SU-DHL-6 (cell line): ENCODE data around the gene GATC.

Experiments used
- H2AFZ ChIP-seq: fragments of 200-600 bp; sonication (generic); 2 replicates; pipeline ENCODE4 v1.6.1; 2014; ENCODE audit warnings: low read depth, mild to moderate bottlenecking, moderate library complexity, mixed read lengths, antibody characterized with exemption, low read length; ENCODE audit not compliant: severe bottlenecking
- H3F3A ChIP-seq: fragments of 200-600 bp; shearing (Covaris generic); 2 replicates; pipeline ENCODE4 v1.6.0; 2016; ENCODE audit warnings: antibody characterized with exemption, mild to moderate bottlenecking; ENCODE audit not compliant: insufficient read depth
- H3K27ac ChIP-seq: fragments of 200-600 bp; sonication (generic); 2 replicates; pipeline ENCODE4 v1.5.1; 2016; ENCODE audit warnings: low read depth, mild to moderate bottlenecking, low read length, moderate library complexity, mixed read lengths
- H3K27me3 ChIP-seq: fragments of 200-600 bp; sonication (generic), shearing (Covaris generic); 2 replicates; pipeline ENCODE4 v1.6.0; 2014; ENCODE audit warnings: mild to moderate bottlenecking, low read length
- H3K36me3 ChIP-seq: fragments of 200-600 bp; sonication (generic); 2 replicates; pipeline ENCODE4 v1.6.1; 2014; ENCODE audit warnings: mild to moderate bottlenecking, low read length, mixed read lengths
- H3K4me2 ChIP-seq: fragments of 300-600, 200-600 bp; shearing (Covaris generic), sonication (generic); 2 replicates; pipeline ENCODE4 v1.6.0; 2014; ENCODE audit warnings: low read length, low read depth, mild to moderate bottlenecking; ENCODE audit not compliant: poor library complexity, severe bottlenecking
- H3K4me3 ChIP-seq: fragments of 200-600 bp; sonication (generic); 2 replicates; pipeline ENCODE4 v1.5.1; 2014; ENCODE audit warnings: antibody characterized with exemption, low read length, mild to moderate bottlenecking, mixed read lengths; ENCODE audit not compliant: insufficient read depth, poor library complexity, severe bottlenecking
- H3K79me2 ChIP-seq: fragments of 200-600 bp; sonication (generic); 2 replicates; pipeline ENCODE4 v1.6.1; 2014; ENCODE audit warnings: mild to moderate bottlenecking, low read length, moderate library complexity; ENCODE audit not compliant: insufficient read depth
- H3K9ac ChIP-seq: fragments of 200-600 bp; sonication (generic); 2 replicates; pipeline ENCODE4 v1.7.0; 2014; ENCODE audit warnings: mild to moderate bottlenecking, low read length
- H3K9me2 ChIP-seq: fragments of 200-600 bp; sonication (generic); replicated peaks from 2 replicates; pipeline ENCODE4 v1.6.1; 2014; ENCODE audit warnings: low read length; ENCODE audit not compliant: insufficient read depth
- H3K9me3 ChIP-seq: fragments of 200-600 bp; sonication (generic); 2 replicates; pipeline ENCODE4 v1.6.1; 2014; ENCODE audit warnings: low read length, mixed read lengths; ENCODE audit not compliant: insufficient read depth
- H4K20me1 ChIP-seq: fragments of 200-600 bp; sonication (generic); 2 replicates; pipeline ENCODE4 v1.6.1; 2014; ENCODE audit warnings: low read depth, mild to moderate bottlenecking, antibody characterized with exemption, low read length, moderate library complexity, mixed read lengths
- CTCF ChIP-seq: fragments of 200-600 bp; sonication (generic); IDR thresholded peaks from one replicate; pipeline ENCODE4 v1.5.1; 2017; ENCODE audit warnings: antibody characterized with exemption, mild to moderate bottlenecking, low read length, moderate library complexity; ENCODE audit not compliant: insufficient read depth, poor library complexity, severe bottlenecking
- EZH2phosphoT487 ChIP-seq: fragments of 200-600 bp; sonication (generic), shearing (Covaris generic); conservative IDR thresholded peaks from 2 replicates; pipeline ENCODE4 v1.6.1; 2018; ENCODE audit warnings: mild to moderate bottlenecking, antibody characterized with exemption, low read length, moderate library complexity, mixed read lengths

GATC gene

GRCh38 chr12:120463712-120464111 lies 17.5 kb downstream of the GATC start:
- Histone ChIP-seq H3K9me2 (no peaks in the 10 kb centered on the region), H3F3A (peaks cover 26% of the 10 kb centered on the region; the same call in 1 of the 2 replicates), H3K27me3 (no peaks in the 10 kb centered on the region), H2AFZ (no peak overlapping the region), H4K20me1 (peaks cover 37% of the 10 kb centered on the region), H3K9me3 (no peaks in the 10 kb centered on the region), H3K79me2 (peaks cover 48% of the 10 kb centered on the region), H3K4me3 (no peak overlapping the region), H3K4me2 (no peak overlapping the region), H3K36me3 (peaks cover 45% of the 10 kb centered on the region), H3K27ac (no peak overlapping the region), H3K9ac (no peak overlapping the region)
- TF ChIP-seq CTCF: no peak
- no peak for TF ChIP-seq EZH2phosphoT487

GRCh38 chr12:120465756-120466155 lies 19.5 kb downstream of the GATC start:
- Histone ChIP-seq H3K4me3 (no peak overlapping the region), H4K20me1 (peaks cover 38% of the 10 kb centered on the region), H3K9me2 (no peaks in the 10 kb centered on the region), H3K79me2 (peaks cover 55% of the 10 kb centered on the region), H3F3A (peaks cover 21% of the 10 kb centered on the region; the same call in 1 of the 2 replicates), H3K27me3 (no peaks in the 10 kb centered on the region), H3K9me3 (no peaks in the 10 kb centered on the region), H3K4me2 (no peak overlapping the region), H2AFZ (no peak overlapping the region), H3K9ac (no peak overlapping the region), H3K36me3 (peaks cover 38% of the 10 kb centered on the region), H3K27ac (no peak overlapping the region)
- TF ChIP-seq CTCF (no peak), EZH2phosphoT487 (no peak)

- no peaks in the 10 kb centered on the region for H3K9me3 ChIP-seq
- H3F3A ChIP-seq: peaks cover 19% of the 10 kb centered on the region; the same call in 1 of the 2 replicates
- no peak overlapping the region for H3K27ac ChIP-seq
- H4K20me1 ChIP-seq: peaks cover 38% of the 10 kb centered on the region
- peaks cover 55% of the 10 kb centered on the region for H3K79me2 ChIP-seq
- peaks cover 34% of the 10 kb centered on the region for H3K36me3 ChIP-seq
- H3K4me3 ChIP-seq: no peak overlapping the region
- peak overlapping the region; percentile 66 for H3K4me2 ChIP-seq
- H2AFZ ChIP-seq: no peak overlapping the region
- no peak overlapping the region; the same call in 1 of the 2 replicates for H3K9ac ChIP-seq
- H3K27me3 ChIP-seq: no peaks in the 10 kb centered on the region
- TF ChIP-seq EZH2phosphoT487 (no peak), CTCF (peak; percentile 48)
- H3K9me2 ChIP-seq: no peaks in the 10 kb centered on the region
Observed at GRCh38 chr12:120466560-120467315, 20.5 kb downstream of the GATC start.
